Peyer's patch (tissue), 4 donors: ENCODE results near the gene GNAL.

ENCODE experiments used
- POLR2A ChIP-seq, 2 donors: fragments of 450-650 bp; IDR thresholded peaks; one replicate each; pipeline ENCODE4 v1.5.1; 2017; ENCODE audit warnings: antibody characterized with exemption in 2 of 2, mild to moderate bottlenecking in 2 of 2, moderate library complexity in 2 of 2
- TF ChIP-seq, protein P1 (sequence below), 6 experiments: fragments of 450-650 bp in 4 of 6; fragments of 200-600 bp in 2 of 6; sonication (generic) in 1 of 6; IDR thresholded peaks; one replicate each; pipeline ENCODE4 v1.5.1; 2017 to 2019; ENCODE audit warnings: antibody characterized with exemption in 6 of 6, mild to moderate bottlenecking in 3 of 6, moderate library complexity in 1 of 6

DNA sequence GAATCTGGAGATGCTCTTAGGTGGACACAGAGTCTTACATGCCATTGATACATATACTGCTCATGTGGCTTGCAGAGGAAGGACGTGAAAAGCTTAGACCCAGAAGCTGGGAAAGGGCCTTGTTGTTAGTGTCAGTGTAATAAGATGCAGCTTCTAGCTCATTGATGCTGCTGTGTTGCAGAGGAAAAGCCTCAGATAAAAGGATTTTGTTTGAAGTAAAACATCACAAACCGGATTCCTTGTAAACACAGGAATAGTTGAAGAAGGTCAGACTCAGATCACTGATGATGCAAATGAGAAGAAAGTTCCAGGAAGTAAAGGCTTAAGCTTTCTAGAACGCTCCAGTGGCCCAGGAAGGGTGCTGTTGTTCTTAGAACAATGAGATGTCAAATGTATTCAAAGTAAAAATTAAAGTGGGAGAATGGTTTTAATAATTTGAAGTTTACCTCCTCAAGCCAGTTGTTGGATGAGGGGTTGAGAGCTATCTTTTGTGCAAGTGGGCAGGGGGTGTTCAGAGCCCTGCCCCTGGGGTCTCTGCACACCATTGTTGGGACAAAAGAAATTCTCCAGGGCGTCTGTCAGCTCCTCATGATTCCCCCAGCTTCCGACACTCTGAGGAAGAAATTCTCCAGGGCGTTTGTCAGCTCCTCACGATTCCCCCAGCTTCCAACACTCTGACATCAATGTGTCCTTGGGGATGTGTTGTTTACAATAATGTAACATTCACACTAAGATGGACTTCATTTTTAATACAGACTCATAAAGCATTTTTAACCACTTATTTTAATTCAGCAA, 100.8 kb downstream of the GNAL start:
- TF ChIP-seq, protein P1, sequence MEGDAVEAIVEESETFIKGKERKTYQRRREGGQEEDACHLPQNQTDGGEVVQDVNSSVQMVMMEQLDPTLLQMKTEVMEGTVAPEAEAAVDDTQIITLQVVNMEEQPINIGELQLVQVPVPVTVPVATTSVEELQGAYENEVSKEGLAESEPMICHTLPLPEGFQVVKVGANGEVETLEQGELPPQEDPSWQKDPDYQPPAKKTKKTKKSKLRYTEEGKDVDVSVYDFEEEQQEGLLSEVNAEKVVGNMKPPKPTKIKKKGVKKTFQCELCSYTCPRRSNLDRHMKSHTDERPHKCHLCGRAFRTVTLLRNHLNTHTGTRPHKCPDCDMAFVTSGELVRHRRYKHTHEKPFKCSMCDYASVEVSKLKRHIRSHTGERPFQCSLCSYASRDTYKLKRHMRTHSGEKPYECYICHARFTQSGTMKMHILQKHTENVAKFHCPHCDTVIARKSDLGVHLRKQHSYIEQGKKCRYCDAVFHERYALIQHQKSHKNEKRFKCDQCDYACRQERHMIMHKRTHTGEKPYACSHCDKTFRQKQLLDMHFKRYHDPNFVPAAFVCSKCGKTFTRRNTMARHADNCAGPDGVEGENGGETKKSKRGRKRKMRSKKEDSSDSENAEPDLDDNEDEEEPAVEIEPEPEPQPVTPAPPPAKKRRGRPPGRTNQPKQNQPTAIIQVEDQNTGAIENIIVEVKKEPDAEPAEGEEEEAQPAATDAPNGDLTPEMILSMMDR (IDR thresholded peaks at IDR 0.05), result no peak
- TF ChIP-seq POLR2A (IDR thresholded peaks at IDR 0.05), result no peak
